ENCODE measurements around the gene EXO1.

EXO1 gene

DNA sequence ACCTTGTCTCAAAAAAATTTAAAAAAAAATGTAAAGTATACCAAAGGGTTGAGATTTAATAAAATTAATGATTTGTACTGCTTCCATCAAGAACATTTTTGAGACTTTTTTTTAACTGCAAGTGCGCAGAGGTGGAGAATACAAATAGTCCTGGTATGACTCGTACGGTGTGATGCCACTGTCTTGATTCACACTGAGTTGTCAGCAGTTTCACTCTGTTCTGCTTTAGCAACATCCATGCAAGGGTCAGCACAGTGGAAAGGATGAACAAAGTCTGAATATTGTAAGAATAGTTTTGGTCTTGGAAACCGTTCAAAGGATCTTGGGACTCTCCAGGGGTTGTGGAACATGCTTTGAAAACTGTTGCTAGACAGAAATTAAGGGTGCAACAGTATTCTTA, 40.2 kb downstream of the EXO1 start:
- TF ChIP-seq ZFX (IDR thresholded peaks at IDR 0.05; ENCODE audit: borderline replicate concordance): no peak
- TF ChIP-seq, protein P1, sequence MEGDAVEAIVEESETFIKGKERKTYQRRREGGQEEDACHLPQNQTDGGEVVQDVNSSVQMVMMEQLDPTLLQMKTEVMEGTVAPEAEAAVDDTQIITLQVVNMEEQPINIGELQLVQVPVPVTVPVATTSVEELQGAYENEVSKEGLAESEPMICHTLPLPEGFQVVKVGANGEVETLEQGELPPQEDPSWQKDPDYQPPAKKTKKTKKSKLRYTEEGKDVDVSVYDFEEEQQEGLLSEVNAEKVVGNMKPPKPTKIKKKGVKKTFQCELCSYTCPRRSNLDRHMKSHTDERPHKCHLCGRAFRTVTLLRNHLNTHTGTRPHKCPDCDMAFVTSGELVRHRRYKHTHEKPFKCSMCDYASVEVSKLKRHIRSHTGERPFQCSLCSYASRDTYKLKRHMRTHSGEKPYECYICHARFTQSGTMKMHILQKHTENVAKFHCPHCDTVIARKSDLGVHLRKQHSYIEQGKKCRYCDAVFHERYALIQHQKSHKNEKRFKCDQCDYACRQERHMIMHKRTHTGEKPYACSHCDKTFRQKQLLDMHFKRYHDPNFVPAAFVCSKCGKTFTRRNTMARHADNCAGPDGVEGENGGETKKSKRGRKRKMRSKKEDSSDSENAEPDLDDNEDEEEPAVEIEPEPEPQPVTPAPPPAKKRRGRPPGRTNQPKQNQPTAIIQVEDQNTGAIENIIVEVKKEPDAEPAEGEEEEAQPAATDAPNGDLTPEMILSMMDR (IDR thresholded peaks at IDR 0.05): no peak
- H3K27ac ChIP-seq: no peak overlapping the region

DNA sequence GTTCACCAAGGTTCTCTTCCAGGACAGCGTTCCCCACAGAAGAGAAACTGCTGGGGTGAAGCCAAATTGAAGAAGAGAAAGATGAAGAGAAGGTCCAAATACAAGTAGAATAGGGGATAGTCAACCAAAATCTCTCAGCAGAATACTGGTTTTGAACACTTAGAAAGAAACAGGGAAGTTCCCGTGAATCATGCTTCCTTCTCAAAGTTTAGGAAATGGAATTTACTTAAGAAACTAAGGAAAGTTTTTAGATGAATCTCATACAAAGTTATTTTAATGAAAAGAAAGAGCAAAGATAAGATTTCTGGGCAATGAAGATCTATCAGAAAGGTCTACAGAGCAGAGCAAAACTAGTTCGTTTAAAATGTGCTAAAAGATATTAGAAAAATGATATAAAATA, 43.3 kb downstream of the EXO1 start:
- H3K27ac ChIP-seq: no peak overlapping the region
- TF ChIP-seq ZFX (IDR thresholded peaks at IDR 0.05; ENCODE audit: borderline replicate concordance): no peak
- TF ChIP-seq, protein P1 (IDR thresholded peaks at IDR 0.05): no peak

DNA sequence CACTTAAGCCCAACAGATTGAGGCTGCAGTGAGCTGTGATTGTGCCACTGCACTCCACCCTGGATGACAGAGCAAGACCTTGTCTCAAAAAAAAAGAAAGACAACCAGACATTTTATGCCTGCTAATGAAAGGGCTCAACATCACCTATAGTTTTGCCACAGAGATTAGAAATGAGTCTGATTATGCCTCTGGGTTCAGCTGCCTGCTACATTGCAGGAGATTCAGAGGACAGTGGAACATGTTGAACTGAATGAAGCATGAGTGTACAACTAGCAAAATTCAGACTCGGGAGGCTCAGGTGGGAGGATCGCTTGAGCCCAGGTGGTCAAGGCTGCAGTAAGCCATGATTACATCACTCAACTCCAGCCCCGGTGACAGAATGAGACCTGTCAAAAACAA, 46.0 kb downstream of the EXO1 start:
- TF ChIP-seq, protein P1 (IDR thresholded peaks at IDR 0.05): no peak
- TF ChIP-seq ZFX (IDR thresholded peaks at IDR 0.05; ENCODE audit: borderline replicate concordance): no peak
- no peak overlapping the region for H3K27ac ChIP-seq

DNA sequence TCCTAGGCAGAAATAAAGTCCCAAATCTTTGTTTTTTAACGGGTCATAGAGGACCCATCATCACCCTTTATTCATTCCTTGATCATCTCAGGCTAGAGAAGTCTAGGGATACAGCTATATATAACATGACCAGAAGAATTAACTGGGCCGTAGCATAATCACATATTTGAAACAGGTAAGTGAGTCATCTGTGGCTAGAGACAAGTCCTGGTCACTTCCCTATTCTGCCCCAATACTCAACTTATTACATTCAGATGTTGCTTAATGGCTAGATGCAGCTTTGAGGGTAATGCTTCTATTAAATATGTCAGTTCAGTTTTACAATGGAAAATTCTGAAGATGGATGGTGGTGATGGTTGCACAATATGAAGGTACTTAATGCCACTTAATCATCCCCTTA, 47.0 kb downstream of the EXO1 start:
- TF ChIP-seq, protein P1 (IDR thresholded peaks at IDR 0.05): no peak
- no peak overlapping the region for H3K27ac ChIP-seq

DNA sequence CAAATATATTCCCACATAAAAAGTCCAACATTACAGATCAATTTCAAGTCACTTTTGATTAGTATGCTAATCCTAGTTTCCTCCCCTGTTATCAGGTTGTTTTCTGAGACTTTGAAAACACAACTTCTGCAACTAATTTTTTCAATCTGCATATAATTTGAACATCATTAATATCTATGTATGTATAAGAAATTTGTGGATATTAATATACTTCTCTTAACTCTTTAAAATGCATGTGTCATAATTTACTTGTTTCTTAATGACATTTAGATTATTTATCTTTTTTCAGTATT, 48.6 kb downstream of the EXO1 start:
- TF ChIP-seq, protein P1 (IDR thresholded peaks at IDR 0.05): peak; percentile 23
- TF ChIP-seq ZFX (IDR thresholded peaks at IDR 0.05; ENCODE audit: borderline replicate concordance): no peak
- no peak overlapping the region for H3K27ac ChIP-seq

DNA sequence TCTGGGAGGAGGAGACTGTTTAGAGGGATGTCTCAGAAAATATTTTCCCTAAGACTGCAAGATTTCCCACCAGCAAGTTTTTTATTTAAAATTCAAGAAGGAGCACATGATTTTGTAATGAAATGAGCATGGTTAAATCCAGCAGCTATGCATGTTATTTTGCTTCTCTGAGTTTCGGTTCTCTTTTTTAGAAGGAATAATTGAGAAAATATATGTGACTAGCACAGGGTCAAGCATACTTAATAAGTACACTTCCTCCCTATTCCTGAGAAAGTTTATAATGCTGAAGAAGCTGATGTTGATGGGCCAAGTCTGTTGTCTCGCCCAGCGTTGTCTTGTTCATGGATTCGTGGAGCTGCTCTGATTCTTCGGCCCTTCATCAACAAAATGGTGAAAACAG, 51.2 kb downstream of the EXO1 start:
- TF ChIP-seq ZFX (IDR thresholded peaks at IDR 0.05; ENCODE audit: borderline replicate concordance): no peak
- TF ChIP-seq, protein P1 (IDR thresholded peaks at IDR 0.05): no peak

DNA sequence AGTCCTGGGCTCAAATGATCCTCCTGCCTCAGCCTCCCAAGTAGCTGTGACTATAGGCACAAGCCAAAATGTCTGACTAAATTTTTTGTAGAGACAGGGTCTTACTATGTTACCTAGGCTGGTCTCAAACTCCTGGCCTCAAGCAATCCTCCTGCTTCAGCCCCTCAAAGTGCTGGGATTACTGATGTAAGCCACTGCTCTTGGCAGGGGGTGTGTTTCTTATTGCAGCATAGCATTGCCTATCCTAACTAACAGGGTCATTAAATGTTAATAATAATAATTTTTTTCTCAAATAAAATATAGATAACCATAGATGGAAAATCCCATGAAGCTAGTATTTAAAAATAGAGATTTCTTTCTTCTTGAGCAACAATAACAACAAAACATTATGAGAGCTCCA, 52.4 kb downstream of the EXO1 start:
- TF ChIP-seq, protein P1 (IDR thresholded peaks at IDR 0.05): no peak
- TF ChIP-seq ZFX (IDR thresholded peaks at IDR 0.05; ENCODE audit: borderline replicate concordance): no peak
- H3K27ac ChIP-seq: no peak overlapping the region

More for the DNA sequence above, 51.2 kb downstream of the EXO1 start:
- H3K27ac ChIP-seq: no peak overlapping the region

All from 22Rv1 (cell line).